ENCODE measurements around the gene NUDCD3. TPM values are rescaled to one million over a fixed set of nuclear protein-coding genes. Genes with fewer than 3 reads are reported as not detected.

NUDCD3 gene
- total RNA-seq, 1 experiment from 2014 or later: 117 TPM

DNA sequence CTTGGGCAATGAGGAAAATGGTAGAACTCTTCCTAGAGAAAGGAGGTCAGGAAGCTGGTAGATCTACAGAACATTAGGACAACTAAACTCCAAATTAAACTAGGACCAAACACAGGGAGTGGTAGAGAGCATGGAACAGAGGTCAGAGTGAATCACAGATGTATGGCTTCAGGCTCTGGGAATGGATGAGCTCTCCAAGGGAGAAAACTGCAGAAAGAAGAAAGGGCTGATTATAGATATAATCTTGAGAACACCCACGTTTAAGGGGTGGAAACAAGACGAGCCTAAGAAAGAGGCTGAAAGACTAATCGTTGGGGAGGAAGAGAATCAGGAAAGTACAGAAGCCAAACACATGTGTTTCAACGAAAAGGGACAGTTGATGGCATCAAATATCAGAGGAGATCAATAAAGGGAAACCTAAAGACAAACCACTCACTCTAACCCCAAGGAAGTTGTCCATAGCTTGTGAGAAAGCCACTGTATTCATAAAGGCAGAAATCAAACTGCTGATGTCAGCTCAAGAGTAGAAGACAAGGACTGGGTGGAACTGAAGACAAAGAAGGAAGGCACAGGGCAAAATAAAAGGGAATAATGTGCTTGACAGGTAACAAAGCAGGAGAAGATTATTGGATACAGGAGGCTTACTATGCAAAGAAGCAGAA lies 41.4 kb downstream of the NUDCD3 start:
- DNase-seq (ENCODE audit: low read depth, low spot score): no peak
- BruUV-seq (replicated peaks): no TSS peak
- intact Hi-C loops (cut with micrococcal nuclease; ENCODE audit: unreplicated experiment): no loop called here
- Histone ChIP-seq H3K27me3 (ENCODE audit: control insufficient read depth, insufficient read depth, low read length) (no peaks in the 10 kb centered on the region), H3K4me1 (ENCODE audit: control insufficient read depth, insufficient read depth, low read length) (no peaks in the 10 kb centered on the region), H3K36me3 (ENCODE audit: control insufficient read depth, insufficient read depth, low read length) (0 out of 2 replicates have a peak, but pooled peaks cover 2% of the 10 kb centered on the region), H3K4me3 (ENCODE audit: low read depth in 2 of 2, low read length in 2 of 2) (no peak overlapping the region), H3K9me3 (ENCODE audit: control insufficient read depth, insufficient read depth, low read depth, low read length) (no peaks in the 10 kb centered on the region), H3K27ac (ENCODE audit: low read length) (no peak overlapping the region)
- in situ Hi-C loops (cut with HindIII; ENCODE audit: low pct_unique_long_range_greater_than_20kb, low sequenced_read_pairs): no loop called here
- ChIA-PET POLR2A (no interaction called here), CTCF (no interaction called here)
- no peak for ATAC-seq
- TF ChIP-seq TCF7L2 (IDR thresholded peaks at IDR 0.05; ENCODE audit: low read depth, low read length): no peak
- TF ChIP-seq SIN3A (IDR thresholded peaks at IDR 0.05; ENCODE audit: borderline replicate concordance, insufficient read depth, low read depth, low read length): no peak
- TF ChIP-seq, protein P1, sequence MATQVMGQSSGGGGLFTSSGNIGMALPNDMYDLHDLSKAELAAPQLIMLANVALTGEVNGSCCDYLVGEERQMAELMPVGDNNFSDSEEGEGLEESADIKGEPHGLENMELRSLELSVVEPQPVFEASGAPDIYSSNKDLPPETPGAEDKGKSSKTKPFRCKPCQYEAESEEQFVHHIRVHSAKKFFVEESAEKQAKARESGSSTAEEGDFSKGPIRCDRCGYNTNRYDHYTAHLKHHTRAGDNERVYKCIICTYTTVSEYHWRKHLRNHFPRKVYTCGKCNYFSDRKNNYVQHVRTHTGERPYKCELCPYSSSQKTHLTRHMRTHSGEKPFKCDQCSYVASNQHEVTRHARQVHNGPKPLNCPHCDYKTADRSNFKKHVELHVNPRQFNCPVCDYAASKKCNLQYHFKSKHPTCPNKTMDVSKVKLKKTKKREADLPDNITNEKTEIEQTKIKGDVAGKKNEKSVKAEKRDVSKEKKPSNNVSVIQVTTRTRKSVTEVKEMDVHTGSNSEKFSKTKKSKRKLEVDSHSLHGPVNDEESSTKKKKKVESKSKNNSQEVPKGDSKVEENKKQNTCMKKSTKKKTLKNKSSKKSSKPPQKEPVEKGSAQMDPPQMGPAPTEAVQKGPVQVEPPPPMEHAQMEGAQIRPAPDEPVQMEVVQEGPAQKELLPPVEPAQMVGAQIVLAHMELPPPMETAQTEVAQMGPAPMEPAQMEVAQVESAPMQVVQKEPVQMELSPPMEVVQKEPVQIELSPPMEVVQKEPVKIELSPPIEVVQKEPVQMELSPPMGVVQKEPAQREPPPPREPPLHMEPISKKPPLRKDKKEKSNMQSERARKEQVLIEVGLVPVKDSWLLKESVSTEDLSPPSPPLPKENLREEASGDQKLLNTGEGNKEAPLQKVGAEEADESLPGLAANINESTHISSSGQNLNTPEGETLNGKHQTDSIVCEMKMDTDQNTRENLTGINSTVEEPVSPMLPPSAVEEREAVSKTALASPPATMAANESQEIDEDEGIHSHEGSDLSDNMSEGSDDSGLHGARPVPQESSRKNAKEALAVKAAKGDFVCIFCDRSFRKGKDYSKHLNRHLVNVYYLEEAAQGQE (IDR thresholded peaks at IDR 0.05; ENCODE audit: insufficient read depth in 1 of 2, low read depth in 2 of 2, low read length in 1 of 2): no peak
- TF ChIP-seq, protein P2, sequence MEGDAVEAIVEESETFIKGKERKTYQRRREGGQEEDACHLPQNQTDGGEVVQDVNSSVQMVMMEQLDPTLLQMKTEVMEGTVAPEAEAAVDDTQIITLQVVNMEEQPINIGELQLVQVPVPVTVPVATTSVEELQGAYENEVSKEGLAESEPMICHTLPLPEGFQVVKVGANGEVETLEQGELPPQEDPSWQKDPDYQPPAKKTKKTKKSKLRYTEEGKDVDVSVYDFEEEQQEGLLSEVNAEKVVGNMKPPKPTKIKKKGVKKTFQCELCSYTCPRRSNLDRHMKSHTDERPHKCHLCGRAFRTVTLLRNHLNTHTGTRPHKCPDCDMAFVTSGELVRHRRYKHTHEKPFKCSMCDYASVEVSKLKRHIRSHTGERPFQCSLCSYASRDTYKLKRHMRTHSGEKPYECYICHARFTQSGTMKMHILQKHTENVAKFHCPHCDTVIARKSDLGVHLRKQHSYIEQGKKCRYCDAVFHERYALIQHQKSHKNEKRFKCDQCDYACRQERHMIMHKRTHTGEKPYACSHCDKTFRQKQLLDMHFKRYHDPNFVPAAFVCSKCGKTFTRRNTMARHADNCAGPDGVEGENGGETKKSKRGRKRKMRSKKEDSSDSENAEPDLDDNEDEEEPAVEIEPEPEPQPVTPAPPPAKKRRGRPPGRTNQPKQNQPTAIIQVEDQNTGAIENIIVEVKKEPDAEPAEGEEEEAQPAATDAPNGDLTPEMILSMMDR (IDR thresholded peaks at IDR 0.05): no peak
- TF ChIP-seq POLR2AphosphoS5 (IDR thresholded peaks at IDR 0.05; ENCODE audit: low read depth, low read length): no peak

DNA sequence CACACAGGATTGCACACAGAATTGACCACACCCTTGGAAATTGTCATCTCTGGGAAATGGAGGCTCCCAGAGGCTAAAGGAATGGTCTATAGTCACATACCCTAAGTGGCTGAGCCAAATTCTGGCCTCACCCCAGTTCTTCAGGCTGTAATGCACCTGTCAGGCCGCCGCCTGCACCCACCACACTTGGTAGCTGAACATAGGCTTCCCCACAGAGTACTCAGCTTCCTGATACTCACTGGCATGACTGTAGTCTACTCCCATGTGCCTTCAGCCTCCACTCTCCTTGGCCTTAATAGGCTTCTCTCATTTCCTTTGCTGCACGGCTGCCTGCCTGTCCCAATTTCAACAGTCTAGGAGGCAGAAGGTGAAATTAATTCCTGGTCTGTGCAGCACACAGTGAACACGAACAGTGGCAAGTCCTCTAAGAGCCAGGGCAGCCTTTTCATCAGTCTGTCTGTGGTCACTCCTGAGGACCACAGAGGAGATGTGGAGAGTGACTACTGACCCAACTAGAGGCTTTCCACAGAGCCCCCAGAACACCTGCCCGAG lies 42.5 kb downstream of the NUDCD3 start:
- no TSS peak for BruUV-seq (replicated peaks)
- 0 out of 2 replicates have a peak, but pooled peaks cover 2% of the 10 kb centered on the region for H3K36me3 ChIP-seq (ENCODE audit: control insufficient read depth, insufficient read depth, low read length)
- ChIA-PET CTCF (no interaction called here), POLR2A (no interaction called here)
- TF ChIP-seq TCF7L2 (IDR thresholded peaks at IDR 0.05; ENCODE audit: low read depth, low read length) (no peak), POLR2AphosphoS5 (IDR thresholded peaks at IDR 0.05; ENCODE audit: low read depth, low read length) (no peak), SIN3A (IDR thresholded peaks at IDR 0.05; ENCODE audit: borderline replicate concordance, insufficient read depth, low read depth, low read length) (no peak)
- TF ChIP-seq, protein P1 (IDR thresholded peaks at IDR 0.05; ENCODE audit: insufficient read depth in 1 of 2, low read depth in 2 of 2, low read length in 1 of 2): no peak
- TF ChIP-seq, protein P2 (IDR thresholded peaks at IDR 0.05): no peak
- no peaks in the 10 kb centered on the region for H3K4me1 ChIP-seq (ENCODE audit: control insufficient read depth, insufficient read depth, low read length)
- H3K9me3 ChIP-seq (ENCODE audit: control insufficient read depth, insufficient read depth, low read depth, low read length): no peaks in the 10 kb centered on the region
- H3K4me3 ChIP-seq (ENCODE audit: low read depth in 2 of 2, low read length in 2 of 2): no peak overlapping the region
- intact Hi-C loops (cut with micrococcal nuclease; ENCODE audit: unreplicated experiment): no loop called here
- no peak overlapping the region for H3K27ac ChIP-seq (ENCODE audit: low read length)
- ATAC-seq (no peak), DNase-seq (ENCODE audit: low read depth, low spot score) (no peak)
- no peaks in the 10 kb centered on the region for H3K27me3 ChIP-seq (ENCODE audit: control insufficient read depth, insufficient read depth, low read length)
- in situ Hi-C loops (cut with HindIII; ENCODE audit: low pct_unique_long_range_greater_than_20kb, low sequenced_read_pairs): no loop called here
